HG03103 (cell line): ENCODE results near the gene NECTIN3.

Source experiments
- ATAC-seq: cut with Tn5 transposase; IDR thresholded peaks from one replicate; pipeline ENCODE4 v1.9.1; 2021; ENCODE audit warnings: low read depth; ENCODE audit not compliant: unreplicated experiment

The NECTIN3 gene

GRCh38 chr3:111071257-111072030, at the start of gene NECTIN3:
Gene NECTIN3 (plus strand): TSS chr3:111071816. CDS start chr3:111072018, 202 bp downstream.
- peak; percentile 79 for ATAC-seq

- no peak for ATAC-seq
These were observed 43.7 kb upstream of the NECTIN3 start for GRCh38 chr3:111027868-111028267.

GRCh38 chr3:111031538-111031937, 40.1 kb upstream of the NECTIN3 start:
- no peak for ATAC-seq

- no peak for ATAC-seq
These were observed 38.9 kb upstream of the NECTIN3 start for GRCh38 chr3:111032677-111033076.

- ATAC-seq, result no peak
These were observed 38.1 kb upstream of the NECTIN3 start for GRCh38 chr3:111033470-111034050.

- no peak for ATAC-seq
These were observed 36.3 kb upstream of the NECTIN3 start for GRCh38 chr3:111035316-111035715.

GRCh38 chr3:111035902-111036301, 35.7 kb upstream of the NECTIN3 start:
- ATAC-seq, result no peak

GRCh38 chr3:111040959-111041358, 30.7 kb upstream of the NECTIN3 start:
- ATAC-seq, result no peak

- ATAC-seq, result no peak
These were observed 26.1 kb upstream of the NECTIN3 start for GRCh38 chr3:111045564-111045963.

- no peak for ATAC-seq
These were observed 24.6 kb upstream of the NECTIN3 start for GRCh38 chr3:111047042-111047441.

- ATAC-seq, result no peak
These were observed 23.7 kb upstream of the NECTIN3 start for GRCh38 chr3:111047812-111048435.

GRCh38 chr3:111051354-111051753, 20.3 kb upstream of the NECTIN3 start:
- ATAC-seq, result no peak

GRCh38 chr3:111068574-111068973, 3.0 kb upstream of the NECTIN3 start:
- no peak for ATAC-seq

GRCh38 chr3:111069974-111070771, 1.4 kb upstream of the NECTIN3 start:
- no peak for ATAC-seq

GRCh38 chr3:111070772-111071256, 802 bp upstream of the NECTIN3 start:
- no peak for ATAC-seq

- ATAC-seq, result peak; percentile 16
These were observed 660 bp downstream of the NECTIN3 start for GRCh38 chr3:111072031-111072921.

GRCh38 chr3:111073218-111073617, 1.6 kb downstream of the NECTIN3 start:
- no peak for ATAC-seq

GRCh38 chr3:111076732-111077131, 5.1 kb downstream of the NECTIN3 start:
- no peak for ATAC-seq

- ATAC-seq, result no peak
These were observed 5.8 kb downstream of the NECTIN3 start for GRCh38 chr3:111077369-111077768.

GRCh38 chr3:111080413-111080812, 8.8 kb downstream of the NECTIN3 start:
- ATAC-seq, result no peak
